Endothelial cell of umbilical vein (primary cell): ENCODE data around the gene HCN1. TPM values are rescaled to one million over a fixed set of nuclear protein-coding genes. Genes with fewer than 3 reads are reported as not detected.

ENCODE experiments used
- BruUV-seq: library from RNA; stranded (reverse); fragments of 400-500 nt; replicated peaks from 2 replicates; lab custom pipeline; 2021; lab: Mats Ljungman, UMichigan
- CTCF ChIA-PET: fragments of 300-600, 350-600 bp; sonication (Branson Sonifier 250); formaldehyde crosslinking; loops from one replicate; lab custom pipeline; 2021; ENCODE audit warnings: antibody characterized with exemption, inconsistent platforms; lab: Charles Lee
- POLR2A ChIA-PET: fragments of 300-600, 350-600 bp; sonication (Branson Sonifier 250); formaldehyde crosslinking; loops from one replicate; lab custom pipeline; 2021; ENCODE audit warnings: antibody characterized with exemption, inconsistent platforms; lab: Charles Lee
- DNase-seq: peaks from one replicate; pipeline ENCODE4 v3.0.0-alpha.2; 2011; ENCODE audit warnings: low read depth, low spot score
- FAIRE-seq: peaks from 2 replicates; lab custom pipeline; 2011; peaks lifted over from hg19 to GRCh38; lab: Jason Lieb, UNC
- H2AFZ ChIP-seq: 2 replicates; pipeline ENCODE4 v1.6.0; 2012; ENCODE audit warnings: low read depth, low read length, control low read depth, inconsistent platforms
- H3K27ac ChIP-seq: 2 replicates; pipeline ENCODE4 v1.5.1; 2011; ENCODE audit warnings: low read depth, mild to moderate bottlenecking, control low read depth, low read length, moderate library complexity; ENCODE audit not compliant: insufficient read depth
- H3K27me3 ChIP-seq, 2 experiments: 2 replicates each; pipeline versions ENCODE4 v1.6.0 to v1.6.1; 2011; ENCODE audit warnings: low read length in 2 of 2, mixed read lengths in 1 of 2; ENCODE audit not compliant: control insufficient read depth in 2 of 2, insufficient read depth in 2 of 2
- H3K36me3 ChIP-seq, 2 experiments: 2 replicates in 1 of 2; 3 replicates in 1 of 2; pipeline ENCODE4 v1.5.1; 2011; ENCODE audit warnings: low read length in 2 of 2, mild to moderate bottlenecking in 1 of 2, moderate library complexity in 1 of 2; ENCODE audit not compliant: control insufficient read depth in 2 of 2, insufficient read depth in 2 of 2; ENCODE audit errors: extremely low read depth in 1 of 2
- H3K4me1 ChIP-seq: 3 replicates; pipeline ENCODE4 v1.5.1; 2011; ENCODE audit warnings: mild to moderate bottlenecking, low read length; ENCODE audit not compliant: control insufficient read depth, insufficient read depth; ENCODE audit errors: extremely low read depth
- H3K4me2 ChIP-seq: 2 replicates; pipeline ENCODE4 v1.6.1; 2011; ENCODE audit warnings: low read length, control low read depth, mixed read lengths; ENCODE audit not compliant: insufficient read depth
- H3K4me3 ChIP-seq, 3 experiments: fragments of 200-600 bp in 1 of 3; sonication (generic), shearing (Covaris generic) in 1 of 3; replicated peaks in 1 of 3; 2 replicates each; pipeline ENCODE4 v1.5.1; 2011 to 2016; ENCODE audit warnings: control low read depth in 3 of 3, low read length in 3 of 3, mild to moderate bottlenecking in 2 of 3, inconsistent platforms in 1 of 3, low read depth in 1 of 3, moderate library complexity in 1 of 3; ENCODE audit not compliant: insufficient read depth in 1 of 3
- H3K79me2 ChIP-seq: 2 replicates; pipeline ENCODE4 v1.6.0; 2012; ENCODE audit warnings: low read length, inconsistent platforms; ENCODE audit not compliant: control insufficient read depth, insufficient read depth
- H3K9ac ChIP-seq: replicated peaks from 2 replicates; pipeline ENCODE3; 2011; ENCODE audit warnings: low read length, control low read depth; ENCODE audit not compliant: insufficient read depth; ENCODE audit errors: extremely low read depth
- H3K9me1 ChIP-seq: replicated peaks from 3 replicates; pipeline ENCODE4 v1.6.0; 2011; ENCODE audit warnings: mild to moderate bottlenecking, low read length; ENCODE audit not compliant: control insufficient read depth, insufficient read depth; ENCODE audit errors: extremely low read depth
- H3K9me3 ChIP-seq: replicated peaks from 2 replicates; pipeline ENCODE4 v1.5.1; 2012; ENCODE audit warnings: low read length, inconsistent platforms; ENCODE audit not compliant: control insufficient read depth, insufficient read depth
- H4K20me1 ChIP-seq: replicated peaks from 2 replicates; pipeline ENCODE3; 2011; ENCODE audit warnings: mild to moderate bottlenecking, low read length; ENCODE audit not compliant: control insufficient read depth, insufficient read depth; ENCODE audit errors: extremely low read depth
- EZH2 ChIP-seq: IDR thresholded peaks from 2 replicates; pipeline ENCODE4 v1.6.1; 2012; ENCODE audit warnings: borderline replicate concordance, low read depth, mild to moderate bottlenecking, moderate library complexity, low read length, inconsistent platforms; ENCODE audit not compliant: severe bottlenecking
- FOS ChIP-seq: IDR thresholded peaks from 2 replicates; pipeline ENCODE4 v1.6.1; 2011; ENCODE audit warnings: mild to moderate bottlenecking, low read length, moderate library complexity, borderline replicate concordance; ENCODE audit not compliant: insufficient read depth
- GATA2 ChIP-seq: IDR thresholded peaks from 2 replicates; pipeline ENCODE4 v1.7.0; 2011; ENCODE audit warnings: low read depth, mild to moderate bottlenecking, moderate library complexity, mixed read lengths, low read length; ENCODE audit not compliant: insufficient read length, insufficient read depth
- JUN ChIP-seq: IDR thresholded peaks from 2 replicates; pipeline ENCODE4 v1.6.1; 2011; ENCODE audit warnings: borderline replicate concordance, low read depth; ENCODE audit not compliant: insufficient read length, insufficient read depth
- MYC ChIP-seq: IDR thresholded peaks from one replicate; pipeline ENCODE4 v1.6.1; 2011; ENCODE audit warnings: mild to moderate bottlenecking, low read depth, low read length
- POLR2A ChIP-seq: IDR thresholded peaks from 2 replicates; pipeline ENCODE4 v1.6.1; 2012; ENCODE audit warnings: low read depth, mild to moderate bottlenecking, control low read depth, low read length
- POLR2AphosphoS5 ChIP-seq: IDR thresholded peaks from 2 replicates; pipeline ENCODE4 v1.6.1; 2012; ENCODE audit warnings: low read depth, mild to moderate bottlenecking, control low read depth, low read length, moderate library complexity; ENCODE audit not compliant: insufficient read depth
- dilution Hi-C: fragments of 300-500 bp; cut with MboI; formaldehyde crosslinking; loops from one replicate; pipeline ENCODE4 v1.15.0; 2019; ENCODE audit warnings: low sequenced_read_pairs; ENCODE audit not compliant: extremely low pct_ligation_motif_present
- intact Hi-C: fragments of 100-400 bp; cut with micrococcal nuclease; formaldehyde crosslinking; loops from one replicate; pipeline ENCODE4 v1.10.0; 2022
- polyA plus RNA-seq, 4 experiments: library from polyadenylated mRNA; depleted of rRNA in 3 of 4; stranded (reverse) in 3 of 4; unstranded in 1 of 4; fragments of >200 nt; gene quantifications; 2 replicates each; pipeline versions ENCODE4 v1.2.1 to v1.2.3, GENCODE V29; 2011 to 2012; ENCODE audit warnings: missing spikeins in 1 of 4
- total RNA-seq: library from RNA; stranded (reverse); gene quantifications from 2 replicates; pipeline ENCODE4 v1.2.3, GENCODE V29; 2021
- TF ChIP-seq, protein P1 (sequence below): IDR thresholded peaks from 2 replicates; pipeline ENCODE4 v1.6.1; 2011; ENCODE audit not compliant: insufficient read depth, insufficient read length
- TF ChIP-seq, protein P2 (sequence below), 2 donors: IDR thresholded peaks; 1 replicate in 1 of 2; 2 replicates in 1 of 2; pipeline ENCODE4 v1.5.1; 2011; ENCODE audit warnings: low read length in 2 of 2, mild to moderate bottlenecking in 2 of 2, moderate library complexity in 2 of 2, control low read depth in 1 of 2, inconsistent platforms in 1 of 2, low read depth in 1 of 2; ENCODE audit not compliant: insufficient read depth in 1 of 2; ENCODE audit errors: extremely low read depth in 1 of 2

The HCN1 gene
- total and polyA plus RNA-seq, 2 donors (not counting 3 experiments of a cell fraction or from before 2014, with no cell fraction given): not detected

DNA sequence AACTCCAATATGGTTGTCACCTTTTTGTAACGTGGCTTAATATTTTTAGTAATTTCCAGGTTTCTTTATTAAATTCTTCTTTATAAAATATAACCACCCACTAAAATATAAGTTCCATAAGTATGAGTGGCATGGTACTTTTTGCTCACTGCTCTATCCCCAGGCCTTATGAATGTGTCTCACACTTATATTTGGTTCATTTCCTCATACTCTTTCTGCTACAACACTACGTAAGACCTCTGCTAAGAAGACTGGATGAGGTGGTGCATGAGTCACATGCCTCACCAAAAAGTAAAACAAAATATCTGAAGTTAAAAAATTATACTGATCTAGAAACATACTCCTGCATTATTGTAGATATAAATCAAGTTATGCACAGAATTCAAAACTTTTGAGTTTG is 400.9 kb downstream of the HCN1 start:
- BruUV-seq: no TSS peak
- Histone ChIP-seq H3K27ac (no peak overlapping the region), H3K79me2 (no peaks in the 10 kb centered on the region), H4K20me1 (no peaks in the 10 kb centered on the region), H3K4me2 (no peak overlapping the region), H2AFZ (no peak overlapping the region), H3K4me1 (no peaks in the 10 kb centered on the region), H3K4me3 (no peak overlapping the region), H3K9me1 (no peaks in the 10 kb centered on the region), H3K9ac (no peak overlapping the region), H3K36me3 (no peaks in the 10 kb centered on the region), H3K27me3 (no peaks in the 10 kb centered on the region), H3K9me3 (no peaks in the 10 kb centered on the region)
- TF ChIP-seq EZH2 (no peak), POLR2AphosphoS5 (no peak), FOS (no peak), GATA2 (no peak), POLR2A (no peak)
- TF ChIP-seq, protein P1, sequence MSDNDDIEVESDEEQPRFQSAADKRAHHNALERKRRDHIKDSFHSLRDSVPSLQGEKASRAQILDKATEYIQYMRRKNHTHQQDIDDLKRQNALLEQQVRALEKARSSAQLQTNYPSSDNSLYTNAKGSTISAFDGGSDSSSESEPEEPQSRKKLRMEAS: no peak
- intact Hi-C loops (no loop called here), dilution Hi-C loops (no loop called here)
- POLR2A ChIA-PET: no interaction called here
- CTCF ChIA-PET: no interaction called here
- FAIRE-seq: no peak
- DNase-seq: no peak

DNA sequence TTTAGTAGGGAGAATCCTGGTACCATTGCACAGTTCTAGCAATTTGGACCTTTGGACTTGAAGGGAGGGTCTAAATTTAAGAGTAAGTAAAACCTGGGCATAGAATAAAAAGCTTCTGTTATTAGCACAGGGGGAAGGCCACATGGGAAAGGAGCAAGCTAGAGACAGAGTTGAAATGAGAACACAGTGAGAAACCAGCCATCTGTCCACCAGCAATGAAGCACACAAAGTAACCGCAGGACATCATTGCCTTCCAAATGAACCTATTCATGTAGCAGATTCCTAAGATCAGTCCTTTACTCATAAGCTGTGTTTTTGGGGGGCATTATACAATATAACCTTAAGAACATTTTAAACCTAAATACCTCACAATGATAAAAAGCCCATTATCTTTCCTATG is 407.4 kb downstream of the HCN1 start:
- no peak for DNase-seq
- Histone ChIP-seq H3K9me3 (no peaks in the 10 kb centered on the region), H3K27ac (no peak overlapping the region), H3K9ac (no peak overlapping the region), H2AFZ (no peak overlapping the region), H3K4me2 (no peak overlapping the region), H3K9me1 (no peaks in the 10 kb centered on the region), H3K27me3 (no peaks in the 10 kb centered on the region), H3K79me2 (no peaks in the 10 kb centered on the region), H3K4me1 (no peaks in the 10 kb centered on the region), H4K20me1 (no peaks in the 10 kb centered on the region), H3K36me3 (no peaks in the 10 kb centered on the region), H3K4me3 (no peak overlapping the region)
- FAIRE-seq: no peak
- BruUV-seq: no TSS peak
- ChIA-PET POLR2A (no interaction called here), CTCF (no interaction called here)
- dilution Hi-C loops: no loop called here
- TF ChIP-seq MYC (no peak), POLR2AphosphoS5 (no peak), POLR2A (no peak), JUN (no peak), EZH2 (no peak), GATA2 (no peak), FOS (no peak)
- TF ChIP-seq, protein P1: no peak
- TF ChIP-seq, protein P2, sequence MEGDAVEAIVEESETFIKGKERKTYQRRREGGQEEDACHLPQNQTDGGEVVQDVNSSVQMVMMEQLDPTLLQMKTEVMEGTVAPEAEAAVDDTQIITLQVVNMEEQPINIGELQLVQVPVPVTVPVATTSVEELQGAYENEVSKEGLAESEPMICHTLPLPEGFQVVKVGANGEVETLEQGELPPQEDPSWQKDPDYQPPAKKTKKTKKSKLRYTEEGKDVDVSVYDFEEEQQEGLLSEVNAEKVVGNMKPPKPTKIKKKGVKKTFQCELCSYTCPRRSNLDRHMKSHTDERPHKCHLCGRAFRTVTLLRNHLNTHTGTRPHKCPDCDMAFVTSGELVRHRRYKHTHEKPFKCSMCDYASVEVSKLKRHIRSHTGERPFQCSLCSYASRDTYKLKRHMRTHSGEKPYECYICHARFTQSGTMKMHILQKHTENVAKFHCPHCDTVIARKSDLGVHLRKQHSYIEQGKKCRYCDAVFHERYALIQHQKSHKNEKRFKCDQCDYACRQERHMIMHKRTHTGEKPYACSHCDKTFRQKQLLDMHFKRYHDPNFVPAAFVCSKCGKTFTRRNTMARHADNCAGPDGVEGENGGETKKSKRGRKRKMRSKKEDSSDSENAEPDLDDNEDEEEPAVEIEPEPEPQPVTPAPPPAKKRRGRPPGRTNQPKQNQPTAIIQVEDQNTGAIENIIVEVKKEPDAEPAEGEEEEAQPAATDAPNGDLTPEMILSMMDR (IDR thresholded peaks at IDR 0.05; ENCODE audit: extremely low read depth in 1 of 2, insufficient read depth in 1 of 2, low read depth in 1 of 2, low read length in 2 of 2): no peak
- intact Hi-C loops: no loop called here
